ENCODE results near the gene LRRC46. TPM values are rescaled to one million over a fixed set of nuclear protein-coding genes. Genes with fewer than 3 reads are reported as not detected.

Gene LRRC46
- total and polyA plus RNA-seq, 5 donors, result 0.29 to 0.48 (median 0.41) TPM; not detected in 1

- intact Hi-C loops (cut with DNase I), result no loop called here
- 30% methylated on average over 5 of the region's 5 CpGs for WGBS
Measured at GRCh38 chr17:47853616-47854015, 22.1 kb downstream of the LRRC46 start.

GRCh38 chr17:47855737-47856136 lies 24.3 kb downstream of the LRRC46 start:
- Histone ChIP-seq H3K4me3 (ENCODE audit: low read length) (no peak overlapping the region), H3K9me3 (ENCODE audit: control insufficient read depth, low read length) (no peaks in the 10 kb centered on the region), H3K27ac (ENCODE audit: low read length) (no peak overlapping the region), H3K4me1 (ENCODE audit: control insufficient read depth, insufficient read depth, low read length) (peaks cover 2% of the 10 kb centered on the region), H3K27me3 (ENCODE audit: control insufficient read depth, insufficient read depth) (no peaks in the 10 kb centered on the region)
- WGBS, result 17% methylated on average over 3 of the region's 3 CpGs
- no peak for DNase-seq
- intact Hi-C loops (cut with DNase I), result no loop called here
- ATAC-seq, result peak; percentile 20 to 72

More at GRCh38 chr17:47853616-47854015, 22.1 kb downstream of the LRRC46 start:
- H3K27me3 ChIP-seq (ENCODE audit: control insufficient read depth, insufficient read depth), result no peaks in the 10 kb centered on the region
- H3K27ac ChIP-seq (ENCODE audit: low read length), result no peak overlapping the region
- H3K4me1 ChIP-seq (ENCODE audit: control insufficient read depth, insufficient read depth, low read length), result peaks cover 2% of the 10 kb centered on the region
- no peak for ATAC-seq
- no peaks in the 10 kb centered on the region for H3K9me3 ChIP-seq (ENCODE audit: control insufficient read depth, low read length)
- no peak for DNase-seq
- no peak overlapping the region for H3K4me3 ChIP-seq (ENCODE audit: low read length)

- Histone ChIP-seq H3K27ac (ENCODE audit: low read length) (no peak overlapping the region), H3K4me1 (ENCODE audit: control insufficient read depth, insufficient read depth, low read length) (peaks cover under 1% of the 10 kb centered on the region), H3K9me3 (ENCODE audit: control insufficient read depth, low read length) (no peaks in the 10 kb centered on the region), H3K4me3 (ENCODE audit: low read length) (no peak overlapping the region), H3K27me3 (ENCODE audit: control insufficient read depth, insufficient read depth) (no peaks in the 10 kb centered on the region)
- DNase-seq (no peak), ATAC-seq (no peak)
- intact Hi-C loops (cut with DNase I), result no loop called here
Measured at GRCh38 chr17:47856830-47857229, 25.4 kb downstream of the LRRC46 start.

GRCh38 chr17:47857551-47858455 lies 26.3 kb downstream of the LRRC46 start:
- H3K4me1 ChIP-seq (ENCODE audit: control insufficient read depth, insufficient read depth, low read length), result no peaks in the 10 kb centered on the region
- ATAC-seq, result no peak
- H3K27me3 ChIP-seq (ENCODE audit: control insufficient read depth, insufficient read depth), result no peaks in the 10 kb centered on the region
- H3K27ac ChIP-seq (ENCODE audit: low read length), result no peak overlapping the region
- 68% methylated on average over 16 of the region's 16 CpGs for WGBS
- DNase-seq, result no peak
- H3K4me3 ChIP-seq (ENCODE audit: low read length), result no peak overlapping the region
- H3K9me3 ChIP-seq (ENCODE audit: control insufficient read depth, low read length), result no peaks in the 10 kb centered on the region
- intact Hi-C loops (cut with DNase I), result no loop called here

GRCh38 chr17:47860386-47860785 lies 28.9 kb downstream of the LRRC46 start:
- Histone ChIP-seq H3K27me3 (ENCODE audit: control insufficient read depth, insufficient read depth) (no peaks in the 10 kb centered on the region), H3K27ac (ENCODE audit: low read length) (no peak overlapping the region), H3K9me3 (ENCODE audit: control insufficient read depth, low read length) (no peaks in the 10 kb centered on the region), H3K4me3 (ENCODE audit: low read length) (no peak overlapping the region), H3K4me1 (ENCODE audit: control insufficient read depth, insufficient read depth, low read length) (no peaks in the 10 kb centered on the region)
- intact Hi-C loops (cut with DNase I), result no loop called here
- DNase-seq (no peak), ATAC-seq (no peak)
- 89% methylated on average over 5 of the region's 5 CpGs for WGBS

- 73% methylated on average over 7 of the region's 7 CpGs for WGBS
- intact Hi-C loops (cut with DNase I), result no loop called here
- DNase-seq, result no peak
- no peak overlapping the region for H3K4me3 ChIP-seq (ENCODE audit: low read length)
- no peaks in the 10 kb centered on the region for H3K9me3 ChIP-seq (ENCODE audit: control insufficient read depth, low read length)
- H3K27ac ChIP-seq (ENCODE audit: low read length), result no peak overlapping the region
- no peaks in the 10 kb centered on the region for H3K4me1 ChIP-seq (ENCODE audit: control insufficient read depth, insufficient read depth, low read length)
- no peaks in the 10 kb centered on the region for H3K27me3 ChIP-seq (ENCODE audit: control insufficient read depth, insufficient read depth)
- no peak for ATAC-seq
Measured at GRCh38 chr17:47862621-47863440, 31.4 kb downstream of the LRRC46 start.

- no peaks in the 10 kb centered on the region for H3K4me1 ChIP-seq (ENCODE audit: control insufficient read depth, insufficient read depth, low read length)
- no peaks in the 10 kb centered on the region for H3K9me3 ChIP-seq (ENCODE audit: control insufficient read depth, low read length)
- no peak for DNase-seq
- H3K4me3 ChIP-seq (ENCODE audit: low read length), result no peak overlapping the region
- no peaks in the 10 kb centered on the region for H3K27me3 ChIP-seq (ENCODE audit: control insufficient read depth, insufficient read depth)
- ATAC-seq, result no peak
- H3K27ac ChIP-seq (ENCODE audit: low read length), result no peak overlapping the region
- WGBS, result 63% methylated on average over 7 of the region's 7 CpGs
- intact Hi-C loops (cut with DNase I), result no loop called here
Measured at GRCh38 chr17:47864791-47865216, 33.3 kb downstream of the LRRC46 start.

GRCh38 chr17:47866941-47867340 lies 35.5 kb downstream of the LRRC46 start:
- WGBS, result 39% methylated on average over 20 of the region's 20 CpGs
- intact Hi-C loops (cut with DNase I), result no loop called here
- no peak overlapping the region for H3K4me3 ChIP-seq (ENCODE audit: low read length)
- DNase-seq, result peak in 1 of 3 donors; percentile 72
- no peaks in the 10 kb centered on the region for H3K4me1 ChIP-seq (ENCODE audit: control insufficient read depth, insufficient read depth, low read length)
- no peaks in the 10 kb centered on the region for H3K27me3 ChIP-seq (ENCODE audit: control insufficient read depth, insufficient read depth)
- no peaks in the 10 kb centered on the region for H3K9me3 ChIP-seq (ENCODE audit: control insufficient read depth, low read length)
- peak in 1 of 2 donors; percentile 86 for ATAC-seq
- H3K27ac ChIP-seq (ENCODE audit: low read length), result no peak overlapping the region

- H3K27me3 ChIP-seq (ENCODE audit: control insufficient read depth, insufficient read depth), result no peaks in the 10 kb centered on the region
- WGBS, result 82% methylated on average over 11 of the region's 11 CpGs
- no peak overlapping the region for H3K4me3 ChIP-seq (ENCODE audit: low read length)
- intact Hi-C loops (cut with DNase I), result no loop called here
- H3K4me1 ChIP-seq (ENCODE audit: control insufficient read depth, insufficient read depth, low read length), result no peaks in the 10 kb centered on the region
- ATAC-seq, result no peak
- H3K27ac ChIP-seq (ENCODE audit: low read length), result no peak overlapping the region
- no peak for DNase-seq
- H3K9me3 ChIP-seq (ENCODE audit: control insufficient read depth, low read length), result no peaks in the 10 kb centered on the region
Measured at GRCh38 chr17:47867813-47868533, 36.5 kb downstream of the LRRC46 start.

- H3K9me3 ChIP-seq (ENCODE audit: control insufficient read depth, low read length), result no peaks in the 10 kb centered on the region
- intact Hi-C loops (cut with DNase I), result no loop called here
- no peak overlapping the region for H3K4me3 ChIP-seq (ENCODE audit: low read length)
- WGBS, result 48% methylated on average over 2 of the region's 2 CpGs
- H3K4me1 ChIP-seq (ENCODE audit: control insufficient read depth, insufficient read depth, low read length), result no peaks in the 10 kb centered on the region
- DNase-seq (no peak), ATAC-seq (no peak)
- no peak overlapping the region for H3K27ac ChIP-seq (ENCODE audit: low read length)
- H3K27me3 ChIP-seq (ENCODE audit: control insufficient read depth, insufficient read depth), result no peaks in the 10 kb centered on the region
Measured at GRCh38 chr17:47869114-47869513, 37.6 kb downstream of the LRRC46 start.

All from right cardiac atrium (tissue), 5 donors.